IPS-18a (cell line): ENCODE measurements around the gene XXYLT1.
"Not testable (repeated sequence)": the region's sequence is repeated elsewhere in the genome, so short reads cannot be mapped to it uniquely, and the experiment has no call there.

Source experiments
- H3K27ac ChIP-seq: one replicate; pipeline ENCODE4 v1.5.1; 2013; ENCODE audit warnings: low read length
- H3K27me3 ChIP-seq: one replicate; pipeline ENCODE4 v1.6.1; 2013; ENCODE audit warnings: mild to moderate bottlenecking, low read length; ENCODE audit not compliant: control insufficient read depth, insufficient read depth
- H3K36me3 ChIP-seq: one replicate; pipeline ENCODE4 v1.6.1; 2013; ENCODE audit warnings: low read depth, low read length; ENCODE audit not compliant: control insufficient read depth
- H3K4me1 ChIP-seq: one replicate; pipeline ENCODE4 v1.6.1; 2013; ENCODE audit warnings: low read depth, low read length; ENCODE audit not compliant: control insufficient read depth
- H3K4me3 ChIP-seq: one replicate; pipeline ENCODE4 v1.5.1; 2013; ENCODE audit warnings: low read length
- H3K9ac ChIP-seq: one replicate; pipeline ENCODE4 v1.6.1; 2013; ENCODE audit warnings: mild to moderate bottlenecking, low read length, moderate library complexity
- H3K9me3 ChIP-seq: one replicate; pipeline ENCODE4 v1.6.1; 2013; ENCODE audit warnings: low read depth, low read length; ENCODE audit not compliant: control insufficient read depth

Gene XXYLT1

DNA sequence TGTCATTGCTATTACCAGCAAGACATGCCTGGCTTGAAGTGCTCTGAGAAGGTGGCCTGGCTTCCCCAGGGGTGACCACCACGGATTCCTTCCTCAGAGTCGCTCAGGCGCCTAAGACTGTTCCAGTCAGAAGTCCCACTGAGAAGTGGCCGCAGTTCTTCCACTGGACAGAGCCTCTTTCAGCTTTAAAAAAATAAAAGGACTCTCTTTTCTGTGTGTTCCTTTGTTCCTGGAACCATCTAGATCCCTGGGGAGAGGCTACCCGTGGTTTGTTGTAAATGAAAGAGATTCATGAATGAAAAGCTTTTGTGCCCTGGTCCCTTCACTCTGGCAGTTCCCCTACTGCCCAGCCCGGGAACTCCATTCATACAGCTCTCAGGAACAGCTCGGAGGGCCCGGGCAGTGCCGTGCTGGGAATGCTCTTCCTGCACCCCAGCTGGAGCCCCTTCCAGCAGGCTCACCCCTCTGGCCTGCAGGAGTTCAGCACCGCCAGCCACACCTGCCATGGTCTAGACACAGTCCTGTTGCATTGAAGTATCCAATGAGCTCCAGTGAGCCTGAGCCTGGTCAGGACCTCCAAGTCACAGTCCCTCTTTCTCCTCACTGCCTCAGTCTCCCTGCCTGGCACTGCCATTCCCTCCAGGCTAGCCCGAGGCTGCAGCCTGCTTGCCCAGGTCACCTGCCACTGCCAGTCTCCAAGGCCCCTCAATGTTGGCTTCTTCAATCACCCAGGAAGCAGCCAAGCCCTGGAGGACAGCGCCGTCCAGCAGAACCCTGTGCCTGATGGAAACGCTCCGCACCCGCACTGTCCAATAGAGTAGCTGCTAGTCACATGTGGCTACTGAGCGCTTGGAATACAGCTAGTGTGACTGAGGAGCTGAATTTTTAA lies 75.4 kb downstream of the XXYLT1 start:
- Histone ChIP-seq H3K9me3 (peaks cover 8% of the 10 kb centered on the region), H3K36me3 (no peaks in the 10 kb centered on the region), H3K4me1 (peaks cover 35% of the 10 kb centered on the region), H3K27me3 (no peaks in the 10 kb centered on the region), H3K27ac (no peak overlapping the region), H3K4me3 (peak overlapping the region; percentile 8), H3K9ac (no peak overlapping the region)

DNA sequence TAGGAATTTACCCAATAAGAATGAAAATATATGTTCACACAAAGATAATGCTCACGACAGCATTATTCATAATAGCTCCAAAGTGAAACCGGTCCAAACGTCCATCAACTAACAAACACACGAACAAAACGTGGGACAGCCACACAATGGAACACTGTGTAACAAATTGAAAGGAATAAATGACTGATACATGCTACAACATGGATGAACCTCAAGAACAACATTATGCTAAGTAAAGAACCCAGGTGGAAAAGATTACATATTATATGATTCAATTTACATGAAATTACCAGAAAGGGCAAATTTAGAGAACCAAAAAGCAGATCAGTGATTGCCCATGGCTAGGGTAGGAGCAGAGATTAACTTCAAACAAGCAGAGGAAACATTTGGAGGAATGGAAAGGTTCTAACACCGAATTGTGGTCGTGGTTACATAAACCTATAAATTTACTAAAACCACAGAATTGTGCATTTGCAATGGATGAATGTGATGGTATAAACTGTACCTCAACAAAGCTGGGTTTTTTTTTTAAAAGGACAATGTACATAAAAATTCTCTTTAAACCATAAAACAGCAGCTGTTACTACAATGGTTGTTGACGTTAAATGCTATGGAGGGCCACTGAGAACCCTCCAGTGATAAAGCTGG lies 76.3 kb downstream of the XXYLT1 start:
- Histone ChIP-seq H3K9ac (no peak overlapping the region), H3K27ac (no peak overlapping the region), H3K4me1 (peaks cover 35% of the 10 kb centered on the region), H3K36me3 (no peaks in the 10 kb centered on the region), H3K9me3 (peaks cover 8% of the 10 kb centered on the region), H3K27me3 (no peaks in the 10 kb centered on the region), H3K4me3 (peak overlapping the region; percentile 8)

GRCh38 chr3:195191580-195191979 lies 79.4 kb downstream of the XXYLT1 start:
- Histone ChIP-seq H3K27ac (no peak overlapping the region), H3K9ac (no peak overlapping the region), H3K27me3 (no peaks in the 10 kb centered on the region), H3K4me1 (peaks cover 36% of the 10 kb centered on the region), H3K9me3 (peaks cover 8% of the 10 kb centered on the region), H3K36me3 (no peaks in the 10 kb centered on the region), H3K4me3 (no peak overlapping the region)

- Histone ChIP-seq H3K4me3 (no peak overlapping the region), H3K9me3 (peaks cover 8% of the 10 kb centered on the region), H3K4me1 (peaks cover 20% of the 10 kb centered on the region), H3K27ac (no peak overlapping the region), H3K27me3 (no peaks in the 10 kb centered on the region), H3K36me3 (no peaks in the 10 kb centered on the region), H3K9ac (no peak overlapping the region)
Measured at GRCh38 chr3:195189821-195190220, 81.1 kb downstream of the XXYLT1 start.

DNA sequence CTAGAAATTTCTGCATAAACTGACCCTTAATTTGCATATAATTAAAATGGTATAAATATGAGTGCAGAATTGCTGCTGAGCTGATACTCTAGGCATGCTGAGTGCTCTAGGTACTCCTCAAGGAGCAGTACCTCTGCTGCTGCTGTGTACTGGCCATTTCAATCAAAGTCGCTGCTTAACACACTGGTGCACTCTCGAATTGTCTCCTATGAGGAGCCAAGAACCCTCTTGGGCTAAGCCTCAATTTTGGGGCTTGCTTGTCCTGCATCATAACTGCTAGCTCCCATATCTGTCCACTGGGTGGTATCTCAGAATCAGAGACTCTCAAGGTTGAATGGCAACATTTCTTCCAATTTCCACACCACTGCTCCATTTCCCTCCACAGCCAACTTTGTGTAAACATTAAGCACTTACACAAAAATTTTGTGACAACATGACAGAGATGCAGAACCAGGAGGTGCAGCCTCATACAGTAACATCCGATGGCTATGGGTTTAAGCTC lies 82.5 kb downstream of the XXYLT1 start:
- Histone ChIP-seq H3K9me3 (peaks cover 8% of the 10 kb centered on the region), H3K9ac (no peak overlapping the region), H3K4me3 (no peak overlapping the region), H3K27ac (no peak overlapping the region), H3K4me1 (peaks cover 18% of the 10 kb centered on the region), H3K36me3 (no peaks in the 10 kb centered on the region), H3K27me3 (no peaks in the 10 kb centered on the region)

DNA sequence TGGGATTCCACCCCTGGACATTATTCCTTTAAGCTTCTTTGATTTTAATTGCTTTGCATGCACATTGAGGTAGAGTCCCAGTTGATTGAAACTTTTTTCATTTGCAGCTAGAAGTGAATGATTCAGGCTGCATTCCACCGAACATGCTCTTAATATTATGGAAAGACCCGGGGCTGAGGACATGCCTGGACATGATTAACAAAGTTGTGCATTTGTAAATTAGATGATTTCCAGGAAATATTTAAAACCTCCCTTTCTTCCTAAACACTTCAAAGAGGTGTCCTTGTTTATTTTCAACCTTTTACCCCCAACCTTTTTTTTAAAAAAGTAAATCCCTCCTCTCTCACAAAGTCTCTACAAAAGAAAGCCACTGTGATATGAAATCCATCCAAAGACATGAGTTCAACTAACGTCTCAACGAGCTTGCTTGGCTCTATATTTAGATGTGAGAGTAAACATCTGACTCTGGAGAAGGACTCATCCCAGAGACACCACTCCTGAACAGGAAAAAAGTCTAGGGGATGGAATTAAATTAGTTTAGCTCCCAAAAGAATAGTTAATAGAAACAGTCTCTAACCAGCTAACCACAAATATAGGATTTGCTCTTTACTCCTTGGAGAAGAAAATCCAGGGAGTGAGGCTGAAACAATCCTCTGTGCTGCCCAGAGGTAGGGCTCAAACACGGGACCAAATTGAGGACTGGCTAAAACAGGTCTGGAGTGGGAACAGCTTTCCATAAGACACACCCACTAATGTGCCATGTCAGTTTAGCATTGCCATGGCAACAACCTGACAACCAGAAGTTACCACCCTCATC lies 83.1 kb downstream of the XXYLT1 start:
- no peaks in the 10 kb centered on the region for H3K36me3 ChIP-seq
- peaks cover 24% of the 10 kb centered on the region for H3K4me1 ChIP-seq
- H3K27ac ChIP-seq: no peak overlapping the region
- peak overlapping the region; percentile 19 for H3K4me3 ChIP-seq
- H3K9me3 ChIP-seq: peaks cover 8% of the 10 kb centered on the region
- H3K9ac ChIP-seq: no peak overlapping the region
- H3K27me3 ChIP-seq: no peaks in the 10 kb centered on the region

GRCh38 chr3:195186710-195187047 lies 84.3 kb downstream of the XXYLT1 start:
- not testable (repeated sequence) for H3K9me3 ChIP-seq, H3K4me3 ChIP-seq, H3K36me3 ChIP-seq, H3K9ac ChIP-seq, H3K27ac ChIP-seq, H3K27me3 ChIP-seq
- H3K4me1 ChIP-seq: peaks cover 35% of the 10 kb centered on the region

DNA sequence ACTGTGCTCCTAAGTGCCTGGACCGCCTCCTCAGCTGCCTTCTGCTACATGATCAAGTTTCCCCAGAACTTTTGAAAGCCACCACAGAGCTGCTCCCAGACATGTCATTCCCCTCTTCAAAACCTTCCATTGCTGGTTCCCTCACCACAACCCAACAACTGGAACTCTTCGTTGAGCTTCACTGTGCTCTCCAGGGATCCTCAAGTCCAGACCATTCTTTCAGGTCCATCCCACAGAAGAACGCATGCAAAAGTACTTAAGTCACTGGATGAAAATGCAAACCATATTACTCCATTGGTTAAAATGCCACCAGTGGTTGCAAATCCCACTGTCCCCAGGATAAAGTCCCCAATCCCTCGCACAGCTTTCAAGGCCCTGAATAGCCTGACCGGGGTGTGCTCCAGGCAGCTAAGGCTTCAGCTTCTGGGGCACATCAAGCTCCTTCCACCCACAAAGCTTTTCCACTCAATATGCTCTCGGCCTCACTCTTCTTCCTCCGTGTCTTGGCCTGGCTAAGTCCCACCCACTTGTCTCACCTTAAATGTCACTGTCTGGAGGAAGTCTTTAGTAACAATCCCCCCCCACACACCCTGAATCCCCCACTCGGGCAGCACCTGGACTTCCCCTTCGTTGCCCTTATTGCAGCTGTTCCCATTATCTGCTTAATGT lies 84.8 kb downstream of the XXYLT1 start:
- peaks cover 35% of the 10 kb centered on the region for H3K4me1 ChIP-seq
- no peak overlapping the region for H3K27ac ChIP-seq

DNA sequence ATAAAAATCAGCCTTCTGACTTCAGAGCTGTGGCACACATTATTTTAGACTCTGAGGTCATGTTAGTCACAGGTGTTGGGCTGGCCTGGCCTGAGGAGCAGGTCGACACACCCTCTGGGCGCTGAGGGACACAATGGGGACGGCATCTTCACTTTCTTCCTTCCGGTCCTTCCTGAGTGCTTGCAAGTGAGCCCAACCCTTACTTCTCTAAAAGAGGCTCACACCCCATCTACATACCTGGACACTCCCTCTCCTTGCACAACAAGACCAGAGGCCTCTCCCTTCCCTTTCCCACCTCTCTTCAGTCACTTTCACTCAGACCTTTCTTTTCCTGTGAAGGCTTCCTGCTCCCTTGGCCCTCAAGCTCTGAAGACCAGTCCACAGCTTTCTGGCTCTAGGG lies 85.4 kb downstream of the XXYLT1 start:
- Histone ChIP-seq H3K27ac (no peak overlapping the region), H3K4me3 (no peak overlapping the region), H3K27me3 (no peaks in the 10 kb centered on the region), H3K9ac (no peak overlapping the region), H3K9me3 (no peaks in the 10 kb centered on the region), H3K36me3 (no peaks in the 10 kb centered on the region), H3K4me1 (peaks cover 35% of the 10 kb centered on the region)

More for the DNA sequence above, 84.8 kb downstream of the XXYLT1 start:
- H3K4me3 ChIP-seq: no peak overlapping the region
- no peaks in the 10 kb centered on the region for H3K27me3 ChIP-seq
- H3K9me3 ChIP-seq: no peaks in the 10 kb centered on the region
- H3K36me3 ChIP-seq: no peaks in the 10 kb centered on the region
- H3K9ac ChIP-seq: no peak overlapping the region

- Histone ChIP-seq H3K4me3 (no peak overlapping the region), H3K36me3 (no peaks in the 10 kb centered on the region), H3K9me3 (no peaks in the 10 kb centered on the region), H3K4me1 (peaks cover 35% of the 10 kb centered on the region), H3K27me3 (no peaks in the 10 kb centered on the region), H3K9ac (no peak overlapping the region), H3K27ac (no peak overlapping the region)
Measured at GRCh38 chr3:195184716-195185421, 86.1 kb downstream of the XXYLT1 start.
